AG04450 (cell line): ENCODE data around the gene PDGFD. TPM values are rescaled to one million over a fixed set of nuclear protein-coding genes. Genes with fewer than 3 reads are reported as not detected.
"Not testable (repeated sequence)": the region's sequence is repeated elsewhere in the genome, so short reads cannot be mapped to it uniquely, and the experiment has no call there.

Experiments
- CTCF ChIA-PET: fragments of 300-600, 350-600 bp; formaldehyde crosslinking; extraction: SDS; loops from one replicate; lab custom pipeline; 2022; ENCODE audit warnings: antibody characterized with exemption, inconsistent platforms; lab: Charles Lee
- POLR2A ChIA-PET: fragments of 350-600 bp; formaldehyde crosslinking; extraction: SDS; loops from one replicate; lab custom pipeline; 2021; ENCODE audit warnings: antibody characterized with exemption, inconsistent platforms; lab: Yijun Ruan, JAX
- DNase-seq: peaks from one replicate; pipeline ENCODE4 v3.0.0-alpha.2; 2011; ENCODE audit warnings: low read depth, low spot score
- H3K27ac ChIP-seq: one replicate; pipeline ENCODE4 v1.5.1; 2012; ENCODE audit warnings: low read depth, low read length, control low read depth
- H3K27me3 ChIP-seq: one replicate; pipeline ENCODE4 v1.6.0; 2012; ENCODE audit warnings: low read length; ENCODE audit not compliant: control insufficient read depth, insufficient read depth
- H3K4me3 ChIP-seq: 2 replicates; pipeline ENCODE4 v1.5.1; 2011; ENCODE audit warnings: mild to moderate bottlenecking, low read depth, low read length, control low read depth
- H3K9me3 ChIP-seq: 2 replicates; pipeline ENCODE4 v1.5.1; 2012; ENCODE audit warnings: low read length; ENCODE audit not compliant: control insufficient read depth, insufficient read depth
- polyA plus RNA-seq: library from polyadenylated mRNA; depleted of rRNA; stranded (reverse); fragments of >200 nt; gene quantifications from 2 replicates; pipeline ENCODE4 v1.2.3, GENCODE V29; 2011
- TF ChIP-seq, protein P1 (sequence below): IDR thresholded peaks from 2 replicates; pipeline ENCODE4 v1.5.1; 2011; ENCODE audit warnings: low read depth, low read length, control low read depth, inconsistent platforms

The PDGFD gene
- polyA plus RNA-seq, 1 experiment: 58.1 TPM

DNA sequence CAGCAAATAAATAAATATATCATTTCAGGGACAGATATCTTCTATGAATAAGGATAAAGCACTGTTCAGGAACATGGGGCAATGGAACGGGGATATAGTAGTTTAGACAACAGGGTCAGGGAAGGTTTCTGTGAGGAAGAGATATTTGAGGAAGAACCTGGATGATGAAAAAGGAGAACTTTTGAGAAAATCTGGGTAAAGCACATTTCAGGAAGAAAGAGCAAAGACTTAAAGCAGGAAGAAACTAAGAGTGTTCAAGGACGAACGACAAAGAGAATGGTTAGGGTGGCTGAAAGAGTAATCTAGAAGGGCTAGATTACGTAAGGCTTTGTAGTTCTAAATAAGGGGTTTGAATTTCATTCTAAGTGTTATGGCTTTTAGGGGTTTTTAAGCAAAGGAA, 114.8 kb downstream of the PDGFD start:
- no peaks in the 10 kb centered on the region for H3K27me3 ChIP-seq
- TF ChIP-seq, protein P1, sequence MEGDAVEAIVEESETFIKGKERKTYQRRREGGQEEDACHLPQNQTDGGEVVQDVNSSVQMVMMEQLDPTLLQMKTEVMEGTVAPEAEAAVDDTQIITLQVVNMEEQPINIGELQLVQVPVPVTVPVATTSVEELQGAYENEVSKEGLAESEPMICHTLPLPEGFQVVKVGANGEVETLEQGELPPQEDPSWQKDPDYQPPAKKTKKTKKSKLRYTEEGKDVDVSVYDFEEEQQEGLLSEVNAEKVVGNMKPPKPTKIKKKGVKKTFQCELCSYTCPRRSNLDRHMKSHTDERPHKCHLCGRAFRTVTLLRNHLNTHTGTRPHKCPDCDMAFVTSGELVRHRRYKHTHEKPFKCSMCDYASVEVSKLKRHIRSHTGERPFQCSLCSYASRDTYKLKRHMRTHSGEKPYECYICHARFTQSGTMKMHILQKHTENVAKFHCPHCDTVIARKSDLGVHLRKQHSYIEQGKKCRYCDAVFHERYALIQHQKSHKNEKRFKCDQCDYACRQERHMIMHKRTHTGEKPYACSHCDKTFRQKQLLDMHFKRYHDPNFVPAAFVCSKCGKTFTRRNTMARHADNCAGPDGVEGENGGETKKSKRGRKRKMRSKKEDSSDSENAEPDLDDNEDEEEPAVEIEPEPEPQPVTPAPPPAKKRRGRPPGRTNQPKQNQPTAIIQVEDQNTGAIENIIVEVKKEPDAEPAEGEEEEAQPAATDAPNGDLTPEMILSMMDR: no peak
- H3K27ac ChIP-seq: no peak overlapping the region
- POLR2A ChIA-PET: no interaction called here
- DNase-seq: no peak
- CTCF ChIA-PET: no interaction called here
- no peak overlapping the region for H3K4me3 ChIP-seq
- no peaks in the 10 kb centered on the region; the same call in 1 of the 2 replicates for H3K9me3 ChIP-seq

DNA sequence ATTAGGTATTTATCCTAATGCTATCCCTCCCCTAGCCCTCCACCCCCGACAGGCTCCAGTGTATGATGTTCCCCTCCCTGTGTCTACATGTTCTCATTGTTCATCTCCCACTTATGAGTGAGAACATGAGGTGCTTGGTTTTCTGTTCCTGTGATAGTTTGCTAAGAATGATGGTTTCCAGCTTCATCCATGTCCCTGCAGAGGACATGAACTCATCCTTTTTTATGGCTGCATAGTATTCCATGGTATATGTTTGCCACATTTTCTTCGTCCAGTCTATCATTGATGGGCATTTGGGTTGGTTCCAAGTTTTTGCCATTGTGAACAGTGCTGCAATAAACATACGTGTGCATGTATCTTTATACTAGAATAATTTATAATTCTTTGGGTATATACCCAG, 117.1 kb downstream of the PDGFD start:
- H3K27ac ChIP-seq, CTCF ChIA-PET, H3K27me3 ChIP-seq, H3K9me3 ChIP-seq, DNase-seq, POLR2A ChIA-PET, H3K4me3 ChIP-seq: not testable (repeated sequence)

DNA sequence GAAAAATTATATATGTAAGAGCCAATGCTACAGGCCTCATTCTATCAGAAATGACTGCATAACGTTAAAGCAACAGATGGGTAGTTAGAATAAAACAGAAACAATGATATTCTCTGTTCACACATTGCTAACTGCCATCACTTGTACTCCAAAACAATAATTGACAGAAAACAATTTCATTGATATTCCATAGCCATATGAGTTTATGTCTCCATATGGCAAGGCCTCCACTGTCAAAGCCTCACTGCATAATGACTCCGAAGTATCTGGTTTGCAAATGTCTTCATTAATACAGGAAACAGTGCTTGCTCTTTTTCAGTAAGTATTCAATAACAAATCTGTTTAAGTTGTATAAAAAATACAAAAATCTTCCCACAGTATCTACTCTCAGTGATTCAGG, 117.6 kb downstream of the PDGFD start:
- ChIA-PET POLR2A (no interaction called here), CTCF (no interaction called here)
- Histone ChIP-seq H3K27me3 (no peaks in the 10 kb centered on the region), H3K9me3 (no peaks in the 10 kb centered on the region; the same call in 1 of the 2 replicates), H3K27ac (no peak overlapping the region), H3K4me3 (no peak overlapping the region)
- DNase-seq: no peak
- TF ChIP-seq, protein P1: no peak

DNA sequence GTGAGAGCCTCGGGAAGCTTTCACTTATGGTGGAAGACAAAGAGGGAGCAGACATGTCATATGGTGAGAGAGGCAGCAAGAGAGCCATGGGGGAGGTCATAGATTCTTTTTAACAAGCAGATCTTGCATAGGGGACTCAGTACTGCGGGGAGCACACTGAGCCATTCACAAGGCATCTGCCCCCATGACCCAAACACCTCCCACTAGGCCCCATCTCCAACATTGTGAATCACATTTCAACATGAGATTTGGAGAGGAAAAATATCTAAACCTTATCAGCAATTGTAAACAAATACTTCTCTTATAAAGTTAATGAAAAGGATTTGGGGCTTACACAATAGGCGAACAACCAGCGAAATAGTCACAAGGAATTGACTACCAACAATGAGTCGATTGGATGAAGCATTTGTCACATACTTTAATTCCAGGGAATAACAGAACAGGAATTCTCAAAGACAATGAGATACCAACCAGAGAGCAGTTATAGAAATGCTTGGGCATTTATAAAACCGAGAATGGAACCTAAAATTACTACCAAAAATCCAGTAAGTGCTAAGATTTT, 120.2 kb downstream of the PDGFD start:
- no peaks in the 10 kb centered on the region for H3K27me3 ChIP-seq
- H3K27ac ChIP-seq: no peak overlapping the region
- ChIA-PET POLR2A (no interaction called here), CTCF (no interaction called here)
- no peak overlapping the region for H3K4me3 ChIP-seq
- TF ChIP-seq, protein P1: no peak
- no peak for DNase-seq
- no peaks in the 10 kb centered on the region; the same call in 1 of the 2 replicates for H3K9me3 ChIP-seq

DNA sequence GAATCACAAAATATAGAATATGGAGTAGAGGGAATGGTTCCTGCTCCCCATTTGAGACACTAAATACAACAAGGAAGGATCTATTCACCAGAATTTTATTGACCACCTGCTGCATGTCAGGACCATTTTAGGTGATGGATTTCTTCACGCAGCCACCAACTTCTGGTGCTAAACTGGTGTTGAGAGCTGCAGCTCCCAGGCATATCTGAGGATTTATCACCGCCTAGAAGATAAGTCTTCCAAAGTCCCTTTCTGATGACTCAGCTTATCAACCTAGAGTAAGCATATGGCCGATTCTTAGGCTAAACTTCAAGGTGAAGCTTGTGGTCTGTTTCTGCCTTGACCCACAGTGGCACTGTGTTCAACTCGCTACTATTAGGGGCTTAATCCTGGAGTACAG, 120.8 kb downstream of the PDGFD start:
- H3K4me3 ChIP-seq: no peak overlapping the region
- TF ChIP-seq, protein P1: no peak
- no peak for DNase-seq
- ChIA-PET CTCF (no interaction called here), POLR2A (no interaction called here)
- H3K27me3 ChIP-seq: no peaks in the 10 kb centered on the region
- H3K27ac ChIP-seq: no peak overlapping the region
- H3K9me3 ChIP-seq: no peaks in the 10 kb centered on the region; the same call in 1 of the 2 replicates
